Stimulated activated CD4-positive, alpha-beta T cell treated with anti-CD3 and anti-CD28 coated beads, Interleukin-15, amount 100 ng/mL, for 48 hours (primary cell): ENCODE measurements around the gene PSMB10.
A peak's percentile ranks its signal among the peaks of the same experiment; 100 is the strongest.
"Not testable (repeated sequence)": the region's sequence is repeated elsewhere in the genome, so short reads cannot be mapped to it uniquely, and the experiment has no call there.

Experiments
- DNase-seq, 2 donors: peaks; one replicate each; pipeline ENCODE4 v3.0.0-alpha.2; 2020; ENCODE audit warnings: low read depth in 2 of 2

The PSMB10 gene

DNA sequence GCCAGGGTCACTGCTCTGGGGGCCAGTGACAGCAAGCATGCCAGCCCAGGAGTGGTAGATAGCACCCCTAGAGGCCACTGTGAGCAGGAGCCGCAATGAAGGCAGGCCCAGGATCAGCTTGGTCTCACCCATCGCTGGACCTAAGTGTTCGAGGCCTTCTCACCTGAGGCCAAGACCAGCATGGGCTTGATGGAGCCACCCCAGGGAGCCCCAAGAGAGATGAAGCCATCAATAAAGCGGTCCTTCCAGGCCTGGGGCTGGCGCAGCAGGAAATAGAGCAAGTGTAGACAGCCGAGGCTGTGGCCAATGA, 5.5 kb upstream of the PSMB10 start:
- peak in 1 of 2 donors; percentile 19 for DNase-seq

DNA sequence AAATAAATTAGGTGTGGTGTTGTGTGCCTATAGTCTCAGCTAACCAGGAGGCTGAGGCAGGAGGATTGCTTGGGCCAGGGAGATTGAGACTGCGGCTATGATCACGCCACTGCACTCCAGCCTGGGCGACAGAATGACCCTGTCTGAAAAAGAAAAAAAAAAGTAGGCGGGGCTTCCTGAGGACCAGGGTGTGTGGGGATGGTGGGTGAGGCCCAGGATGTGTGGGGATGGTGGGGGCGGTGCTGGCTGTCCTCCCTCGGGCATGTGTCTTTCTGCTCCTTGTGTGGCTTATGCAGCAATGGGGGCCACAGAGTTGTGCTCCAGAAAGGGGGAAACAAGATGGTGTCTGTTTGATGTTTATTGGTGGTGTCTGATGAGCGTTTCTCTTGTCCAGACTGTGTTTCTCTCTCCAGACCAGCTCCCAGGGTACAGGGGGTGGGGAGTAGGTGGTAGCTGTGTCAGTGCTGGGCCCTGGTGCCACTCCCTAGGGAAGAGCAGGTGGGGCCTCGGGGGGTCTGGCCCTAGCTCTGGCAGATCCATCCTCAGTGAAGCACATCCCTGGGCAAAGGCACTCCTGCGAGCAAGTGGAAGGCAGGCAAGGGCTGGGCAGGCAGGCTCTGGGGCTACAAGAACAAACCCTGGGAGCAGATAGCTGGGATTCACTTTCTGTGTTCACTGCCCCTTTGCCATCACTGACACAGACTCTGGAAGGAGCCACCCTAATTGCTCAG, 5.0 kb upstream of the PSMB10 start:
- no peak for DNase-seq

DNA sequence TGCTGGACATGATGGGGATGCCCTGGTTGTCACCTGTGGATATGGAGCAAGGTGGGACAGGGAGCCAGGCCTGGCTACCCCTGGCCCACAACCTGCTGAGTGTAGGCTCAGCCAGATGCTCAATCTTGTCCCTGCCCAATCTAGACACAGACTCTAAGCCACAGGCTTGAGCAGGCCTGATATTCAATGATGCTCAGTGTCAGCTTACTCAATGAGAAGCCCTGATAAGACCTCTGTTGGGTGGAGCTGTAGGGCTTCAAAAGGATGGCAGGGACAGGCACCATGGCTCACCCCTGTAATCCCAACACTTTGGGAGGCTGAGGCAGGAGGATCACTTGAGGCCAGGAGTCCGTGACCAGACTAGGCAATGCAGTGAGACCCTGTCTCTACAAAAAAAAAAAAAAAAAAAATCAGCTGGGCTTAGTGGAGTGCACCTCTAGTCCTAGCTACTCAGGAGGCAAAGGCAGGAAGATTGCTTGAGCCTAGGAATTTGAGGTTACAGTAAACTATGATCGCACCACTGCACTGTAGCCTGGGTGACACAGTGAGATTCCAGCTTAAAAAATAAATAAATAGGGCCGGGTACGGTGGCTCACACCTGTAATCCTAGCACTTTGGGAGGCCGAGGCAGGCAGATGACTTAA, 3.9 kb upstream of the PSMB10 start:
- no peak for DNase-seq

DNA sequence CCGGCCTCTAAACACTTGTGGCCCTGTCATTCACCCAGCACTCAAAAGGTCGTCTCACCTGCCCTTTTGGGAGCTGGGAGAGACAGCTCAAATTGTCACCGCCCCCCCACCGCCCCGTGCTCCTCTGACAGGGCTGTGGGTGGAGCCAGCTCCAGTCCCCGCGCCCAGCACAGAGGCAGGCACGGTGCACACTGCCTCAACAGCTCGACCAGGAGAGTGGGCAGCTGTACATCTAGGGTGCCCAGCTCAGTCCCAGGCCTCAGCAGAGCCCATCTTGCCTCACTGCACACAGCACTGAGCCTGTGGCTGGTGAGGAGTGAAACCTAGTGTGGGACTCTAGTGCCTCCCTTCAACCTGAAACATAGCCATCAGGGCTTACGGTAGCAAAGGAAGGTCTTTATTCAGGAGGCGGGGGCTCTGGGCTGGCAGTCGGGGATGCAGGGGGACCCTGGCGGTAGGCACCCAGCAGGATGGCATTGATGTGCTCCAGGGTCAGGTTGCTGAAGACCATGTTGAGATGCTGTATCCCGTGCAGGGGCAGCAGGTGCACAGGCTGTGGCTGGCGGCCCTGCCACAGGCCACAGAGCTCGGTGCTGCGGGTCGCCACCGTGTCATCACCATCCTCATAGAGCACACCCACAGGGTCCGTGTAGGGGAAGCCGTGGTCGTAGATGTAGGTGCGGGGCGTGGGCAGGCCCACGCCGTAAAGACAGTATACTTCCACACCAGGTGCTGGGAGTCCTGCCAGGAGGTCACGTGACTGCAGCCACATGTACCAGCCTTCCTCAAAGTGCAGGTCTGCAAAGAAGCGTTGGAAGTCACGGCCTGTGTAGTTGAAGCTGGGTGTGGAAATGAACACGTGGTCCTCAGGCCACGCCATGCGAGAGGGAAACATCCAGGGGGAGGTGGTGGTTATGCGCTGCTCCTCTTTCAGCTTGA, 3.1 kb upstream of the PSMB10 start:
- DNase-seq = peak in 1 of 2 donors; percentile 38

DNA sequence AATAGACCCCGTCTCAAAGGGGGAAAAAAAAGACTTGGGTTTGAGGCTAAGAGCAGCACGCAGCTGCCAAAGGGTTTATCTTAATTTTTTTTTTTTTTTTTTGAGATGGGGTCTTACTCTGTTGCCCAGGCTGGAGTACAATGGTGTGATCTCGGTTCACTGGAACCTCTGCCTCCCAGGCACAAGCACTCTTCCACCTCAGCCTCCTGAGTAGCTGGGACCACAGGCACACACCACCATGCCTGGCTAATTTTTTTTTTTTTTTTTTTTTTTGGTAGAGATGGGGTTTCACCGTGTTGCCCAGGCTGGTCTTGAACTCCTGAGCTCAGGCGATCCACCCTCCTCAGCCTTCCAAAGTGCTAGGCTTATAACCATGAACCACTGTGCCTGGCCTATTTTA, 1.1 kb upstream of the PSMB10 start:
- DNase-seq = not testable (repeated sequence)

DNA sequence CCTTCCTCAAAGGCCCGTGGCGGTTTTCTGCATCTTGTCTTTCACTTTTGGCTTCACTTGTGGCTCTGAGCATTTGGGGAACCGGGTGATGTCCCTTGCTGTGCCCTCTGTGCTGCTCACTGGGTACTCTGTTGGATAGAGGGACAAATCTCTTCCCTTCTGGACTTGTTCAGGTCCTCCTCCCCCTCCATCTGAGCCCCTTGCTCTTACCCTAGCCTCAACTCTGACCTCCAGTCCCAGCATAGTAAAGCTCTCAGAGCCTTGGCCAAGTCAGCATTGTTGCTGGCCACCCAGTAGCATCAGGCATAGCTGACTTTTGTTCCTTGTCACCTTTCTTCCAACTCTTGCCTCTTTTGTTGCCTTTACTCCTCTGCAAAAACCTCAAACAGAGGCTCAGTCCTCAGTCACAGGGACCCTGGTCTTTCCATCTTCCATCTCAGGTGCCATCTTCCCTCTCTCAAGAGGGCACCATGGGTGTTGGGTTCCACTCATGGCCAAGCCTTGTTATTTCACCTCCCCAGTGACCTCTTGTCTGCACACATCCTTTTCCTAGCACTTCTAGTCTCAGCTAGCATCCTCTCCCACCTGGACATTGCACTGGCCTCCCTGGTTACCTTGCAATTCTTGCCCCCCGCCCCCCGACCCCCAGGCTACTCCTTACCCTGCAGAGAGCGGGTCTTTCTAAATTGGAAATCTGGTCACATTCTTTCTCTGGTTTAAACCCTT, 393 bp upstream of the PSMB10 start:
- DNase-seq = peak in 1 of 2 donors; percentile 69

DNA sequence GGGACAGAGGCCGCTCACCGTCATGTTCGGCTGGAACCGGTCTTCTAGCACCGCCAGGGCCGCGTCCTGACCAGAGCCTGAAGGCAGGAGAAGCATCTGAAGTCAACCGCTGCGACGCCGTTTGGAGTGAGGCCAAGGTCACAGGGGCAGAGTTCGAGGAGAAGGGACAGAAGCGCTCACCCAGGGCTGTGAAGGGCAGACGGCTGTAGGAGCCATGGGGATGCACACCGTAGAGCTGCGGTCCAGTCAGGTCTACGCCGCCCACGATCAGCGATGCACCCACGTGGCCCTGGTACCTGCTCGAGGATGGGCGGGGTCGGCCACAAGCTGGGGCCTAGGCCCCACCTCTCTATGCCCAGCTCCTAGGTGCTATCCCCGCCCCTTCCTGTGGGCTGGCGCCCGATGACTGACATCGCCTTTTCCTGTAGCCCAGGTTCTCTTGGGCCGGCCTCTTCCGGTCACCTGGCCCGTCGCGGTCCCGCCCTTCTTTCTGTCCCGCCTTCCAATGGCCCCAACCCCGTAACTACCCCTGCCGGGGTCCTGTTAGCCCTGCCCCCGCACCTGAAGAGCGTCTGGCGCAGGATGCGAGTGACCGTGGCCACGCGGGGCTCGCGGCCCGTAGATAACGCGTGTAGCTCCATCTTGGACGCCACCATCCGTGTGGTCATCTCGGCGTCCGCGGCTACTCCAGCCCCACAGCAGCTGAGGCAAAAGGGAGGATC, 1.1 kb downstream of the PSMB10 start:
- DNase-seq = peak; percentile 94 to 97

DNA sequence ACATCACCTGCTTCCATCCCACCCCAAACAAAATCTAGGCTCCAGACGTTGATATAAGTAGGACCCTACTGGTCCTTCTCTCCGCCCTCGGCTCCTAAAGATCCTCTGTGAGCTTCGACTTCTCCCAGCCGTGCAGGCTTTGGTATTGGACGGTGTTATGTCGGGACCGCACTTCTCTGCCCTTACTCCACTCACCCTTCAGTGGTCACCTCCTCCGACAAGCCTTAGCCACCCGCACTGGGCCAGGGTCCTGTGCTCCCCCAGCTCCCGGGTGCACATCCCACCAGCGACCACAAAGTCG, 1.6 kb downstream of the PSMB10 start:
- no peak for DNase-seq

DNA sequence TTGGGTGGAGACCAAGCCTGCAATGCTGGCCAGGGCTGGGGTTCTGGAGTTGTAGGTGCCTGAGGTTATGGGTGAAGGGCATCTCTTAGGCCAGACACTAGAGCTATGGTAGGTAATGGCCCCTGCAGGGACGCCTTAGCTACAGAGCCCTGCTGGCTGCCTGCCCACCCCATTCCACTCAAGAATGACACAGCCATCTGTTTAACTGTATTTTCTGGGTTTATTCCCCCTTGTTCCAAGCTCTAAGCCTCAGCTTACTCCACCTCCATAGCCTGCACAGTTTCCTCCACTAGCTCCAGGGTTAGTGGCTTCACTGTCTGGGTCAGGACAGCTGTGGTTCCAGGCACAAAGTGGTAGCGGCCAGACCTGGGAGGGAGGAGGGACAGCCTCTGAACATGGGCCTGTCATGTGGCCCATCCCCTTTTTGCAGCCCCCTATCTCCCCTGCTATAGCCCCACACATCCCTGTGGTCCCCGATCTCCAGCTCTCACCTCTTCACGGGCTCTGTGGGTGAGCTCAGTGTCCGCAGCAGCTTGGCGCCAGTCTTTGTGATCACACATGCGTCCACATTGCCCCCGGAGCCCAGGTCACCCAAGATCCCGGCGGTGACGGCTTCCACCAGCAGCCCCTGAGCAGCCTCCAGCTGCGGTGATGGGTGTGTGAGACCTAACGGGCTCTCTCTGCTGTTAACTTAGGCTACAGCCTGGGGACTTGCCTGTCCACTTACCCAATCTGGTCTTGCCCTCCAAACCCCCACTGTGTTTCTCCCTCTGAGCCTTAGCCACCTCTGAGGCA, 2.1 kb downstream of the PSMB10 start:
- no peak for DNase-seq

DNA sequence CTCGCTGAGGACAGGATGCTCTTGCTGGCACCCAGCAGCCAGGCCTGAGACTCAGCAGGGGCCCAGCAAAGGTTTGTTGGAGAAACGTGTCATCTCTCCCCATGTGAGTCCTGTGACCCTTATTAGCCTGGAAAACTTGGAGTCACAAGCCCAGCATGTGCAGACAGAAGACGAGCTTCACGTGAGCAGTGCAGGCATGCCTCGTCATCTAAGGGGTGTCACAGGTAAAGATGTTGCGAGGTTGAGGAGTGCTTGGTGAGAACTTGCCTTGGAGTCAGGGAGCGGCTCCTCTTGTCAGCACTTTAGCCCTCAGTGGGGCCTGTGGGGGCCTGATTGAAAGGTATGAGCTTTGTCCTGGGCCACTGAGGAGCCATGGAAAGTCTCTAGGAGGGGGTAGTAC, 2.8 kb downstream of the PSMB10 start:
- DNase-seq = no peak

DNA sequence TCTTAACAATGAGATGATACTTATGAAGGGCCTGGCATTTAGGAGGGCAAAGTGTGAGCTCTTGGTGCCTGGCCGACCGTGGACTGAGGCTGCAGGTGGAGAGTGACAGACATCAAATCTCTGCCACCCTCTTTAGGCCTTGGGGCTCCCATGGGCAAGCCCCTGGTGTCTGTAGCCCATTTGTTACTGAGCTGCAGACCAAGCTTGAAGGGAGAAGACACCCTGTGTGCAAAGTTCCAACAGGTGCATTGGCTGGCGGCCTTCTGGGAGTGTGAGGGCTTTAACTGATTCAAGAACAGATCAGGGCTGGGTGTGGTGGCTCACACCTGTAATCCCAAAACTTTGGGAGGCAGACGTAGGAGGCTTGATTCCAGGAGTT, 4.2 kb downstream of the PSMB10 start:
- DNase-seq = no peak

DNA sequence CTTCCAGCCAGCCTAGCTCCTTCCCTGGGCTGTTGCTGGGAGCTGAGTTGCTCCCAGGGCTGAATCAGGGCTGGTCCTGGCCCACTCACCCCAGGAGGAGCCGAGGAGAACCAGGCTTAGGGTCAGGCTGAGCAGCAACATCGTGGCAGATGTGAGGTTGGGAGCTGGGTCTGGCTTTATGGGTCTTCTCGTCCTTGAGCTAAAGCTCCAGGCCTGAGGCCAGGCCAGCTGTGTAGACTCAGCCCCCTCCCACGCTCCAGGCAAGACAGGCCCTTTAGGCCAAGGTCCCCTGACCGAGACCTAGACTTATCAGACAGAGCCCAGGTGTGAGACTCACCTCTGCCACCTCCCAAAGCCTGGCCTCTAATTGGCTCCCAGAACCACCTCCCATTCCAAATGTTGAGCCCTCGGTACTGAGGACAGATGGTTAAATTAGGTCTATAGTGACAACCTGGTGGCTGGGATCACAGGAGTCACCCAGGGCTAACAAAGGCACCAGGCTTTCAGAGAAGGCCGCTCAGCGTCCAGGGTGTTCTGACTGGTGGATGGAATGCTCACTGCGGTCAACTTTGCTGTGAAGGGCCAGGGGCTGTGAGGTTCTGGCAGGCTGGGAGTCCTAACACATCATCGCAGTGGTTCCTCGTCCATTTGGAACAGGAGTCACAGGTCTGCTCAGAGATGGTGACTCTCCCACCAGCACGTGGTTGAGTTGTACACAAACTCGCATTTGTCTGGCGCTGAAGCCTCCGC, 4.8 kb downstream of the PSMB10 start, which contains the start of gene CTRL:
Gene CTRL, minus strand, starts transcription at position 151 of the 750 bp plus-strand sequence. Its CDS starts 10 bp downstream, at position 141.
- DNase-seq = no peak

DNA sequence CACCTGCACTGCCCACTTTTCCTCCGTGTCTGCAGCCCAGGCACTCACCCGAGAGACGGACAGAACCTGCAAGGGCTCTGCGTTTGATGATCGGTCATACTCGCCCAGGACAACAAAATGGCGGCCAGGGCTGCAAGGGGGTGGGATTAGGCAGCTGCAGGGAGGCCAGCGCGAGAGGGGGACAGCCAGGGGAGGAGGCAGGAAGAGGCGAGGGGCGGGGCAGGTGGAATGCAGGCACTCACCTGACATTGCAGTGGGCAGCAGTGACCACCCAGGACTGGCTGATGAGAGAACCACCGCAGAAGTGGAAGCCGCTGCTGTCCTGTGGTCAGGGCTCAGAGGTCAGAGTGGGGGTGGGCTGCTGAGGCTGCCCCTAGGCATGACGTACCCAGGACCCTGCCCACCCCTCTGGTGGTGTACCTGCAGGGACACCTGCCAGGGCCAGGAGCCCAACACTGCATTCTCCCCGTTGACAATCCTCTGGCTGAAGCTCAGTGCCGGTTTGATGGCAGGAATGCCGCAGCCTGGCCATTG, 5.9 kb downstream of the PSMB10 start:
- DNase-seq = no peak

DNA sequence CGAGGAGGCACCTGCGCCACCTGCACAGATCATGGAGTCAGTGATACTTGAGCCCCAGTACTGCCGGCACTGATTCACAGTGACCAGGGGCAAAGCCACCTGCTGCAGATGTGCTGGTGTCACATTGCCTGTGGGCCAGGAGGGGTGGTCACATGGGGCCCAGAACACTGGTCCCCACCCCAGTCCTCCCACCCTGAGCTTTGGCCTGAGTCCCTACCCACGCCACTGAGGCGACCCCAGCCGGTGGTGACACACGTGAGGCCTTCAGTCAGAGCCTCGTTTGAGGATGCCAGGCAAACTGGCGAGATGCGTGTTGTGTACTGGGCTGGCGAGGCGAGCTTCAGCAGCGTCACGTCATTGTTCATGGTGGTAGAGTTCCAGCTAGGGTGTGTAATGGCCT, 6.5 kb downstream of the PSMB10 start:
- no peak for DNase-seq

DNA sequence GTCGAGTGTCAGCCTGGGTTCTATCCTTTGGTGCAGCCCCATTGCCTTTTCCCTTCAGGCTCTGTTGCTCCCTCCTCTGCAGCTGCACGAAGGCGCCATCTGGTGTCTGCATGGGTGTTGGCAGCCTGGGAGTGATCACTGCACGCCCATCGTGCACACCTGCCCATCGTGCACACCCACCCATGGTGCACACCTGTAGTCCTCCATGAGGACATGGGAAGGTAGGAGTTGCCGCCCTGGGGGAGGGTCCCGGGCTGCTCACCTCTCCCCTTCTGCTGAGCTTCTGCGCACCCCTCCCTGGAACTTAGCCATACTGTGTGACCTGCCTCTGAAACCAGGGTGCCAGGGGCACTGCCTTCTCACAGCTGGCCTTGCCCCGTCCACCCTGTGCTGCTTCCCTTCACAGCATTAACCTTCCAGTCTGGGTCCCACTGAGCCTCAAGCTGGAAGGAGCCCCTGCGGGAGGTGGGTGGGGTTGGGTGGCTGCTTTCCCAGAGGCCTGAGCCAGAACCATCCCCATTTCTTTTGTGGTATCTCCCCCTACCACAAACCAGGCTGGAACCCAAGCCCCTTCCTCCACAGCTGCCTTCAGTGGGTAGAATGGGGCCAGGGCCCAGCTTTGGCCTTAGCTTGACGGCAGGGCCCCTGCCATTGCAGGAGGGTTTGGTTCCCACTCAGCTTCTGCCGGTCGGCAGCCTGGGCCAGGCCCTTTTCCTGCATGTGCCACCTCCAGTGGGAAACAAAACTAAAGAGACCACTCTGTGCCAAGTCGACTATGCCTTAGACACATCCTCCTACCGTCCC, 7.9 kb downstream of the PSMB10 start:
- DNase-seq = peak; percentile 63 to 71

DNA sequence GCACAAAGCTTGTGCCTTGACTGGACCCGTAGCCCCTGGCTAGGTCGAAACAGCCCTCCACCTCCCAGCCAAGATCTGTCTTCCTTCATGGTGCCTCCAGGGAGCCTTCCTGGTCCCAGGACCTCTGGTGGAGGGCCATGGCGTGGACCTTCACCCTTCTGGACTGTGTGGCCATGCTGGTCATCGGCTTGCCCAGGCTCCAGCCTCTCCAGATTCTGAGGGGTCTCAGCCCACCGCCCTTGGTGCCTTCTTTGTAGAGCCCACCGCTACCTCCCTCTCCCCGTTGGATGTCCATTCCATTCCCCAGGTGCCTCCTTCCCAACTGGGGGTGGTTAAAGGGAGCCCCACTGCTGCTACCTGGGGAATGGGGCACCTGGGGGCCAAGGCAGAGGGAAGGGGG, 8.5 kb downstream of the PSMB10 start:
- DNase-seq = no peak

DNA sequence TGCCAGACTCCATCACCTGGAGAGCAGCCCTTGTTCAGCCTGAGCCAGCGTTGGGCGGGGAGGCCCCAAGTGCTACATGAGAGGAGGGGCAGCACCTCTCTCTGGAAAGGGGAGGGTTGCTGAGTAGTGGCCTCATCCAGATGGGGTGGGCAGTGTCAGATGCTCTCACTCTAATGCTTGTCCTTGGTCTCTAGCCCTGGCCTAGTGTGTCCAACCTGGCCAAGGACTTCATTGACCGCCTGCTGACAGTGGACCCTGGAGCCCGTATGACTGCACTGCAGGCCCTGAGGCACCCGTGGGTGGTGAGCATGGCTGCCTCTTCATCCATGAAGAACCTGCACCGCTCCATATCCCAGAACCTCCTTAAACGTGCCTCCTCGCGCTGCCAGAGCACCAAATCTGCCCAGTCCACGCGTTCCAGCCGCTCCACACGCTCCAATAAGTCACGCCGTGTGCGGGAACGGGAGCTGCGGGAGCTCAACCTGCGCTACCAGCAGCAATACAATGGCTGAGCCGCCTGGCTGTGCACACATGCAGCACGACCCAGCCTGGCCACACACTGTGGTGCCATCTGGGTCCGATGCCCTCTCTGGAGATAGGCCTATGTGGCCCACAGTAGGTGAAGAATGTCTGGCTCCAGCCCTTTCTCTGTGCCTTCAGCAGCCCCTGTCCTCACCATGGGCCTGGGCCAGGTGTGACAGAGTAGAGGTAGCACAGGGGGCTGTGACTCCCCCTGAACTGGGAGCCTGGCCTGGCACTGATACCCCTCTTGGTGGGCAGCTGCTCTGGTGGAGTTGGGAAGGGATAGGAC, 9.3 kb downstream of the PSMB10 start:
- no peak for DNase-seq

DNA sequence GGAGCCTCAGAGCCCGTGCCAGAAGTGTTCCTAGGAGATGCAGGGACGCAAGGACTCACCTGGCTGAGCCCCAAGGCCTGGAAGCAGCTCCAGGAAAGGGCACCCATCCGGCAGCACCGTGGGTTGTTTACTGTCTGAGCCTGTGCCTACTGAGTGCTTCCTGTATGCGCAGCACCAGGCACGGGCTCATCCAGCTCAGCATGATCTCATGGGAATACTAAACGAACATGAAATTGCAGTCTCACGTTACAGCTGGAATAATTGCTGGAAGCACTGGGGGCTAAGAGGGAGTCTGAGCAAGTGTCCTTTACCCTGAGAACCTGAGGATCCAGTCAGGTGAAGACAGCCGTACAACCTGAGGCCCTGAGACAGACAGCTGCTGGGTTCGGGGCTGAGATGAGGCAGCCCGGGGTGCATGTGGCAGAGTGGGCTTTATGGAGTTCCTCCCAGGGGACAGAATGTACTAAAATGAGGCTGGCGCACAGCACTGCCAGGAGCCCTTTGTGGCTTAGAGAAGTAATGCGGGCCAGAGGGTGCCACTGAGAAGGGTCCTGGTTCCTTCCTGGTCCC, 10.4 kb downstream of the PSMB10 start:
- DNase-seq = no peak
